C4-2B (cell line): Measurements from ENCODE around the gene GKN1.

ENCODE experiments used
- H3K27ac ChIP-seq: fragments of 450-650 bp; 2 replicates; pipeline ENCODE4 v1.5.1; 2017
- ZFX ChIP-seq: fragments of 450-650 bp; IDR thresholded peaks from 2 replicates; pipeline ENCODE4 v1.6.1; 2017
- TF ChIP-seq, protein P1 (sequence below): fragments of 450-650 bp; conservative IDR thresholded peaks from 2 replicates; pipeline ENCODE4 v1.5.1; 2017; ENCODE audit warnings: mild to moderate bottlenecking

GKN1 gene

DNA sequence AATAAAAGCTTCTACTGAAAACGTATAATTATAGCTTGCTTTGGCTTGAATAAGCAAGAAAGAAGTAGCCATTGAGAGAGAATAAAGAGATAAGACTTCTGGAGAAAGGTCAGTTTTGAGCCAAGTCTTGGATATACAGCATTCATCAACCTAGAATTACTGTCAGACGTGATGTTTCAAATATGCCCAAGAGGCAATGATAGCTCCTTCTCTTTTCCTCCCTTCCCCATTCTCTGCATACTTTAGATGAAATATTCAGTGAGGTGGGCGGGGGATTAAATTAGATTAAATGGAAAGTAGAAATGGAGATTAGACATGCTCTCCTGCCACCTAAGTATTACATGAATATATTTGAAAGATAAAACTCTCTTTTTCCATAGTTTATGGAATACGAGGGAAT is 47.3 kb downstream of the GKN1 start:
- no peak overlapping the region for H3K27ac ChIP-seq
- no peak for TF ChIP-seq ZFX
- TF ChIP-seq, protein P1, sequence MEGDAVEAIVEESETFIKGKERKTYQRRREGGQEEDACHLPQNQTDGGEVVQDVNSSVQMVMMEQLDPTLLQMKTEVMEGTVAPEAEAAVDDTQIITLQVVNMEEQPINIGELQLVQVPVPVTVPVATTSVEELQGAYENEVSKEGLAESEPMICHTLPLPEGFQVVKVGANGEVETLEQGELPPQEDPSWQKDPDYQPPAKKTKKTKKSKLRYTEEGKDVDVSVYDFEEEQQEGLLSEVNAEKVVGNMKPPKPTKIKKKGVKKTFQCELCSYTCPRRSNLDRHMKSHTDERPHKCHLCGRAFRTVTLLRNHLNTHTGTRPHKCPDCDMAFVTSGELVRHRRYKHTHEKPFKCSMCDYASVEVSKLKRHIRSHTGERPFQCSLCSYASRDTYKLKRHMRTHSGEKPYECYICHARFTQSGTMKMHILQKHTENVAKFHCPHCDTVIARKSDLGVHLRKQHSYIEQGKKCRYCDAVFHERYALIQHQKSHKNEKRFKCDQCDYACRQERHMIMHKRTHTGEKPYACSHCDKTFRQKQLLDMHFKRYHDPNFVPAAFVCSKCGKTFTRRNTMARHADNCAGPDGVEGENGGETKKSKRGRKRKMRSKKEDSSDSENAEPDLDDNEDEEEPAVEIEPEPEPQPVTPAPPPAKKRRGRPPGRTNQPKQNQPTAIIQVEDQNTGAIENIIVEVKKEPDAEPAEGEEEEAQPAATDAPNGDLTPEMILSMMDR: no peak

DNA sequence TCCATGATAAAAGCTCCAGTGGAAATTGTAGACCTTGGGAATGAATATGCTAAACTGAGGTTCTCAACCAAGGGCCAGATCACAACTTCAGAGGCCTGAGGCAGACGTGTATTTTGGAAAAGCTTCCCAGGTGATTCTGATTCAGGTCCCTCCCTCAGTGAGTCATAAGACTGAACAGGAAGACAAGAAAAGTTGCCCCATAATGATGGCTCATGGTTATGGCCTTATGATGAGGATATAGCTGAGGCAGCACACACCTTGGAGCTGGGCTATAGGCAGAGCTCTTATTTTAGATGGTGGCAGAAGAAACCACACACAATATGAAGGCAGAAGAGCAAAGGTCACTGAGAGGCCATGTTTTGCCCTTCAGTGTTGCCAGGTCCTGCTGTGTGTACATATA is 48.1 kb downstream of the GKN1 start:
- H3K27ac ChIP-seq: no peak overlapping the region
- TF ChIP-seq, protein P1: no peak
- no peak for TF ChIP-seq ZFX

DNA sequence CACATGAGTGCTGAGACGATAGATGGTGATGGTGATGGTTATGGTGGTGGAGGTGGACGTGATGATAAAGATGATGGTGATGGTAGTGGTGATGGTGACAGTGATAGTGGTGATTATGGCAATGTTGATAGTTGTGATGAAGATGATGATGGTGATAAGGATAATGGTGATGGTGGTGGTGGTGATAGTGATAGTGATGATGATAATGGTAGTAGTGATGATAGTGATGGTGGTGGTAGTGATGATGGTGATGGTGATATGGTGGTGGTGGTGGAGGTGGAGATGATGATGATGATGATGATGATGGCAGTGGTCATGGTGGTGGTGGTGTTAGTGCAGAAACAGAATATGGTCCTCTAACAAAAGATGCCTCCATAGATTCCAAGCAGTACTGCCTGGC is 48.8 kb downstream of the GKN1 start:
- no peak for TF ChIP-seq ZFX
- TF ChIP-seq, protein P1: no peak
- no peak overlapping the region for H3K27ac ChIP-seq

DNA sequence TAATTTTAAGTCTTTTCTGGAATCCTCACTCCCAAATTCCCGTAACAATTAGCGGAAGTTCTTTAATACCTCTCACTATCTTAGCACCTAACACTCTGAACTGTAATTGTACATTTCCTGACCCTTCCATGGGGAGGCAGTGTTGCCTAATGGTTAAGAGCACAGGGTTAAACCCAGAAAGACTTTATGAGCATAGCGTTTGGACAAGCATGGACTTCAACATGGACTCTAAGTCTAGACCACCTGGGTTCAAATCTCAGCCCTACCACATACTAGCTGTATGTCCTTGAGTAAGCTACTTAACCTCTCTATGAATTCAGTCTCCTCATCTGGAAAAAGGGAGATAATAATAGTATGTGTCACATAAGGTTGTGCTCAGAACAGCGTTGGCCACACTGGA is 51.6 kb downstream of the GKN1 start:
- no peak overlapping the region for H3K27ac ChIP-seq
- TF ChIP-seq, protein P1: peak; percentile 58
- TF ChIP-seq ZFX: no peak

DNA sequence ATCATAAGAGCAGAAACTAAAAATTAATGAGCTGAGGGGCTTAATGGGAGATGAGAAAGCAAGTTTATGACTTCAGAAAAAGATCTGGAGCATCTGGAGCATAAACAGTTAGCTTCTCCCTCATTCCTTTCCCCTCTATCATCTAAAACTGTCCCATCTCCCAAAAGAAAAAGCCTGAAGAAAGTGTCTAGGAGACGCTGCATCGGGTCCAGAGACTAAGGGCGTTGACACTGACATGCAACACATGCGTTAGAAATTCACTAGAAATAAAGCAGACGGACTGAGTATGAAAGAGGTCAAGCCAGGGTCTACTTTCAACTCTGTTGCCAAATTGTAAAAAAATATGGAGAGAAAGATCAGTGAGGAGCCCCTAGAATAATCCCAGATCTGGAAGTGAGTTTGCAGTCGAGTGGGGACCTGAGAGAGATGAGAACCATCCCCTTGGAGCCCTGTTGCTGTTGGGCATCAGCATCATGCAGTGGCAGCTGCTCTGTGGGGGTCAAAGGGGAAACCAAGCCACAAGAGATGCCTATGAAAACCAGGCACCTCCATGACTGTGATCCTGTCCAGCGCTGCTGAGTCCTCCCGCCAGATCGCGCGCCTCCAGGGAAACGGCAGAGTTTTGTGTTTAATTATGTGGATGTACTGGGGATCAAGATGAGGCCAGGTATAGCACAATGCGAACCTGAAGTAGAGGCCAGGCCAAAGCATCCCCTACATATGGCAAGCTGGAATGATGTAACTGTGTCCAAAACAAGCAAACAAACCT is 52.4 kb downstream of the GKN1 start:
- no peak for TF ChIP-seq ZFX
- TF ChIP-seq, protein P1: no peak
- no peak overlapping the region for H3K27ac ChIP-seq
